HG03457 (cell line): ENCODE measurements around the gene ITGA3.

Experiments
- ATAC-seq: cut with Tn5 transposase; IDR thresholded peaks from one replicate; pipeline ENCODE4 v1.9.1; 2021; ENCODE audit warnings: moderate number of reproducible peaks; ENCODE audit not compliant: unreplicated experiment

The ITGA3 gene

DNA sequence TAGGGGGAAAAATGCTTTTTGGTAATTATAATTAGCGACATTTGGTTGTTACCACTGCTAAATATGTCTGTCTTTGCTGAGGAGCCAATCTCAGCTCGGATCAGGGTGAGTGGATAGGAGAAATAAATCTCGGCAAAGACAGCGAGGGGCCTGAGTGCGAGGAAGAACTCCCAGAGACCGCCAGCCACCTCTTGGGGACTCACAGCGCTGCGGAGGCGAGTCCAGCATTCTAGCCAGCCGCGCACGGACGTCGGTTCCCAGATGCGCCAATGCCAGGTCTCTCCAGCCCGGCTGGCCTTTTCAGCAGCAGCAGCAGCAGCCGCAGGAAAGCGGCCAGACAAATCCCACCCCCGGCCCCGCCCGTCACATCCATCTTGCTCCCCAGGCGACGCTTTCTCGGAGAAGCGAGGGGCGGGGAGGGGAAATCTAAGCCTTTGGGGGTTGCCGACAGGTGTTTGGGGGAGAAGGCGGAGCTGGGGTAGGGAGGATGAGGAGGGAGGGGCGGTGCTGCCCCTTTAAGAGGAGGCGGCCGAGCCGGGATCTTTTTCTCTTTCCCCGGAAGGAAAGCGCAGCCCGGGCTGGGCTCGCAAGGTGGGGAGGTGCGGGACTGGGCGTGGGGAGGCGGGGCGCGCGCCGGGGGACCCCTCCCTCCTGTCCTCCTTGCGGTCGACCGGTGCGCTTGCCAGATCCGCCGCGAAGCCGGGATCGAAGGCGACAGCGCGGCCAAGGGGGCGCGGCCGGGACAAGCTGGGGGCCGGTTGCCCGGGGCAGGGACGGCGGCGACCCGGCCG is at the start of gene ITGA3:
Gene ITGA3, plus strand, starts transcription at position 685 of the 791 bp plus-strand sequence. CDS start 330 bp downstream, outside the sequence.
- ATAC-seq: no peak

DNA sequence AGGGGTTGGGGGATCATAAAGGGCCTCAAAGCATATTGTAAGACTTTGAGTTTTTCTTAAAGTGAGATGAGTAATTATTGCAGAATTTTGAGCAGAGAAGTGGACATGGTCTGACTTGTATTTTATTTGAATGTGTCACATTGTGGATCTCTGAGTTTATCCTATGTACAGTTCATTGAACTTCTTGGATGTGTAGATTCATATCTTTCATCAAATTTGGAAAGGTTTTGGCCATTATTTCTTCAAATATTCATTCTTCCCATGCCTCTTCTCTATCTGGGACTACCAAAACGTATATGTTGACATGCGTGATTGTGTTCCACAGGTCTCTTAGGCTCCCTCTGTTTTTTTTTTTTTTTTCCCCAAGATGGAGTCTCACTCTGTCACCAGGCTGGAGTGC is 46.6 kb upstream of the ITGA3 start:
- ATAC-seq: no peak

DNA sequence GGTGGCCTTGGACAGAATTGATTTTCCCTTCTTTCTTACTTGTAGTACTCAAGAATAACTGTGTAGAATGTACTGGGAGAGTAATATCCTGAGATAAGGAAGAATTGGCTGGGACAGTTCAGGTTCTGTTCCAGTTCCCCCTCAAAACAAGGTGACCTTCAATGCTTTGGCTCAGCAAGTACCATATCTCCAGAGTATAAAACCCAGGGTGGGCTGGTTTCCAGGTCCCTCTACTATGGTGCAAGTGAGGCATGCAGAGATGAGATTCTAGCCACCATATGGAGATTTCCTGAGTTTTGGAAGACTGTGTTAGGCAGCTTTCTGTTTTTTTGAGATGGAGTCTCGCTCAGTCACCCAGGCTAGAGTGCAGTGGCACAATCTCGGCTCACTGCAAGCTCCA is 42.8 kb upstream of the ITGA3 start:
- ATAC-seq: no peak

DNA sequence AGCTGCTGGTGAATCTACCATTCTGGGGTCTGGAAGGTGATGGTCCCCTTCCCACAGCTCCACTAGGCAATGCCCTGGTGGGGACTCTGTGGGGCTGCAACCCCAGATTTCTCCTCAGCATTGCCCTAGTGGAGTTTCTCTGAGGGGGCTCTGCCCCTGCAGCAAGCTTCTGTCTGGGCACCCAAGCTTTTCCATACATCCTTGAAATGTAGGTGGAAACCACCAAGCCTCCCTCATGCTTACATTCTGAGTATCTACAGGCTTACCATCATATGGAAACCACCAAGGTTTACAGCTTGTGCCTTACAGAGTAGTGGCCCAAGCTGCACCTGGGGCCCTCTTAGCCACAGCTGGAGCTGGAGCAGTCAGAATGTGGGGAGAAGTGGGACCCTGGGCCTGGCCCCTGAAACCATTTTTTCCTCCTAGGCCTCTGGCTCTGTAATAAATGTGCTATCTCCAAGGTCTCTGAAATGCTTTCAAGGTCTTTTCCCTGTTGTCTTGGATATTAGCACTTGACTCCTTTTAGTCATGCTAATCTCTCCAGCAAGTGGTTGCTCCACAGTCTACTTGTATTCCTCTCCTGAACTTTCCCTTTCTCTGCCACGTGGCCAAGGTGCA is 41.3 kb upstream of the ITGA3 start:
- ATAC-seq: no peak

DNA sequence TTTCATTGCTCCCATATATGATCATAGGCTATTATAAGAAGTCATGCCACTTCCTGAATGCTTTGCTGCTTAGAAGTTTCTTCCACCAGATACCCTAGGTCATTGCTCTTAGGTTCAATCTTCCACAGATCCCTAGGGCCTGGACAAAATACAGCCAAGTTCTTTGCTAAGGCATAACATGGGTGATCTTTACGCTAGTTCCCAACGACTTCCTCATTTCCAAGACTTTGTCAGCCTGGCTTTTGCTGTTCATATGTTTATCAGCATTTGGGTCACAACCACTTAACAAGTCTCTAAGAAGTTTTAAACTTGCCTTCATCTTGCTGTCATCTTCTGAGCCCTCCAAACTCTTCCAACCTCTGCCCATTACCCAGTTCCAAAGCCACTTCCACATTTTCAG is 40.8 kb upstream of the ITGA3 start:
- ATAC-seq: no peak

DNA sequence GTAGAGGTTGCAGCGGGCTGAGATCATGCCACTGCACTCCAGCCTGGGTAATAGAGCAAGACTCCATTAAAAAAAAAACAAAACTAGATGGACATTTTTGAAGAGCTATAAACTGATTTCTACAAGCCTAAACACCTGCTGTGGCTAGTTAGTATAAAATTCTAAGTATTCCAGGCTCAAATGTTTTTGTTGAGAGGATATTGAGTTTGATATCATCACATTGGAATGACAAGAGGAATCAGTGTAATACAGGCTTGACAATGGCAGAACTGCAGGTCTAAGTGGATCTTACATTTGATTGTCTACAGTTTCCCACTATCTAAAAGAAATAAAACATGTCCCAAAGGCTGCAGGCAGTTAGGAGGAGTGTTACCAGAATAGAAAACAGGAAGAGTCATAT is 37.0 kb upstream of the ITGA3 start:
- no peak for ATAC-seq

DNA sequence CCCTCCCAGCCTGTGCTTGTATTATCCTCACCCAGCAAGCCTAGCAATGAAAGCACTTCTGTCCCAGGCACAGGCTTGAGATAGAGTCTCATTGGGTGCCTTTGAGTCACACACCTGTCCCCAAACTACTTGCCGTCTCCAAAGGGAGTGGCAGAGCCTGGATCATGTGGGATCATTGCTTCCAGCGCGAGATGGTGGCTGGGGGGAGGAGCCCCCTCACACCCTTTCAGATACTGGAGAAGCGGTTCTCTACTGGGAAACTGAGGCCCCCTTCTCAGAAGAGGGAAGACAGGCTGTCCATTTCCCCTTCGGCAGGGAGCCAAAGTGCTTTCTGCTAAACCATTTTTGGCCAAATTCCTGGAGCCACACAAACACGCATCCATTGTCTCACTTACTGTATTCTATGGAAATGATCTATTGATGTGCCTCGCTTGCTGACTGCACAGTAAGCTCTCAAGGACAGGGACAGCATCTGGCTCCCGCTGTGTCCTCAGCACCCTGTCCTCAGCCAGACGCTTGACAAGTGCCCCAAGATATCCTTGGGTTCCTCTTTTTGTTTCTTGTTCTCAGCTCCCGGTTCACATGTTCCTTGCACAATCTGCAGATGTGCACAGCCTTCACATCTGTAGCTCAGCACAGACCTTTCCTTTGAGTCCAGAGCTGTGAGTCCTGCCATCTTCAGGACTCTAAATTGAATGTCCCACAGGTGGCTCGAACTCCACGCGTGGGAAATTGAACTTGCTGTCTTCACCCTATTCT is 34.9 kb upstream of the ITGA3 start:
- ATAC-seq: no peak

DNA sequence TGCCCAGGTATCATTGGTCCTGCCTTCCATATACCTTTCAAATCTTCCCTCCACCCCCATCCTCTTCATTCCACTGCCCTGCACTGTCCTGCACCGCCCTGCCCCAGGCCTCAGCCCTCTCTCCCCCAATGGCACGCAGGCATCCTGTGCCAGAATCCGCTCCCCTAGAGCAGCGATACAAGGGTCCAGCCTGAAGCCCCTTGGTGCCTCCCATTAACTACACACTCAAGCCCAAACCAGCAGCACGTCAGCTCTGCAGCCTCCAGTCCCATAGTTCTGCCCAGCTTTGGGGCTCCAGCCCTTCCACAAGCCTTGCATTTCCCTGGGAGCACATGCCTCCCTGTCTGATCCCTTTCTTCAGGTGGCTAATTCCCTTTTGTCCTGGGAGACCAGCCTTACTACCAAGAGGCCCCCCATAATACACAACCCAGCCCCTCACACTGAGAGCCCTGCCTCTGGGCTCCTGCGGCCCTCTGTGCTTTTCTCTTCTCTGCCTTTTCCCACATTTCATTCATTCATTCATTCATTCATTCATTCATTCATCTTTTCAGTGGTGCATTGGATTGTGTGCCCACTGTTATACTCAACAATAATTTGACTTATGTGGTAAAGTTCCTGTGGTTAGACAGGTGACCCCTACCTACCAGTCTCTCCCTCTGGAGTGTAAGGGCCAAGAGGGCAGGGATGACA is 34.1 kb upstream of the ITGA3 start:
- ATAC-seq: no peak

DNA sequence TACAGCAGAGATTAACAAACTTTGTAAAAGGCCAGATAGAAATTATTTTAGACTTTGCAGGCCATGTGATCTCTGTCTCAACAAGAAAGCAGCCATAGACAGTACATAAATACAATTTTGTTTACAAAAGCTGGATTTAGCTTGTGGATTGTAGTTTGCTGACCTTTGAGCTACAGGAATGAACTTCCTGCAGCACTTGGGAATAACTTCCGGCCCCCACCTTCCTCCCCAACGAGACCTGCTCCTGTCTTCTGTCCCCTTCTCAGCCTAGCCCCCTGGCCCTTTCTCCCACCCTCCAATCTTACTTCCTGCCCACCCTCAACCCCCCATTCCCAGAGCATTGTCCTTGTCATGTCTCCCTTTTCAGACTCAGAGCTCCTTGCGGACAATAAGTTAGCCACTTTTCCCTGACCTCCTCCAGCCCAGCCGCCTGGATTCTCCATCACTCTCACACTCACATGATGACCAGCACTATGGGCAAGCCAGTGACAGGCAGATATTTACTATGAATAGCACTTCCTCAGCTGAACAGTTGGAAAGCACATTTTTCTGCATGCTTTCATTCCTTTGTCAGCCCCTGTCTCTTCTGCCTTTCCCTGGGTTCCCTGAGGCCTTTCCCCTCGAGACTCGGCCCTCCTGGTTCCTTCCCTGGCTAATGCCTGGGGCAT is 33.3 kb upstream of the ITGA3 start:
- ATAC-seq: no peak

DNA sequence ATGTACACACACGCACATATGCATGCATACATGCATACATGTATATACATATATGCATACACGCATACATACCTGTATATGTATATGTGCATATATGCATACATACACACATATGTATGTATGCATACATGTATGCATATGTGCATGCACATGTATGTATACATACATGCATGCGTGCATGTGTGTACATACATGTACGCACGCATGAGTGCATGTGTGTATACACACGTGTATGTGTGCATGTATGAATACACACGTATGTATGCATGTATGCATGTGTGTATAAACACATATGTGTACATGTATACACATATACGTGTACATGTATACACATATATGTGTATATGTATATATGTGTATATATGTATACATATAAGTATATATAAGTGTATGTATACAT is 32.4 kb upstream of the ITGA3 start:
- ATAC-seq: no peak

DNA sequence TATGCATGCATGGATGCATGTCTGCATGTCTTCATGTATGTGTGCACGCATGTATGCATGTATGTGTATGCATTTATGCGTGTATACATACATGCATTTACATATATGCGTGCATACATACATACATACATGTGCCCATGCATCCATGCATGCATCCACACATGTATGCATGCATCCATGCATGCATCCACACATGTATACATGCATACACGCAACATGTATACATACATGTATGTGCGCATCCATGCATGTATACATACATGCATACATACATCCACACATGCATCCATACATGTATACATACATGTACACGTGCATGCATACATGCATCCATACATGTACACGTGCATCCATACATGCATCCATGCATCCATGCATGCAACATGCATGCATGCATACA is 31.1 kb upstream of the ITGA3 start:
- ATAC-seq: no peak

DNA sequence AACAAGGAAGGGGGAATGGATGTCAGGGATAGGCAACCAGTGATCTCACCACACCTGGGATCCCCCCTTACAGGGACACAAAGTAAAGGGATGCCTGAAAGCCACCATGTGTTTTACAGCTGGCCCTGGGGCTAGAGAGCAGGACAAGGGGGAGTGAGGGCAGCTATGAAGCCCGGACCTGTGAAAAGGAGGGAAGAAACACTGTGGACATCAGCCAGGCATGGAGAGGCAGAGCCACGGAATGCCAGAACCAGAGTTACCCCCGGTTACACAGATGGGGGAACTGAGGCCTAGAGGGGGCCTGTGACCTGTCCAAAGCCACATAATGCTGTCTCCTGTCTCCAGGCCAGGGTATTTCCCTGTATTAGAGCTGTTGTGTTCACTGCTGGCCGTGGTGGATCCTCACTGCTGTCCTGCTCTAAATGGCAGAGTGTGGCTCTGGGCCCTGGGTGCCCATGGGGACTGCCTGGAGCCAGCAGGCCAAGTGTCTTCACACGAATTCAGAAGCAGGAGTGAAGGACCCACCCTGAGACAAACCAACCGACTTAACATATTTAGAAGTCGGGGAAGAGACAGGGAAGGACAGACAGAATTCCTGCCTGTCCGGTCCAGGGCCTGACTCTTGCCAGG is 29.7 kb upstream of the ITGA3 start:
- no peak for ATAC-seq

DNA sequence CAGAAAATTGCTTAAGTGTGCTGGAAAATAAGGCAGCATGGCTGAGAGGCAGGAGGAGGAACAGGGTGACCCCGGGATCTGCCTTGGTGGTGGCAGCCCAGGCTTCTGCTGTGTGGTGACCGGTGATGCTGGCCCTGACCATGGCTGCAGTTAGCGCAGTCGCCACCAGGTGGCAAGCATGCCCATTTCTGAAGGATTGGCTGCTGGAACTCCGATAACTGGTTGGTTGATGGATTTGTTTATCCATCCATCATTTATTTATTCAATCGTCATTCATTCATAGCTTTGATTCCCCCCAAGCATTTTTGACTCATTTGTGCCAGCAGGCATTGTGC is 29.1 kb upstream of the ITGA3 start:
- no peak for ATAC-seq

DNA sequence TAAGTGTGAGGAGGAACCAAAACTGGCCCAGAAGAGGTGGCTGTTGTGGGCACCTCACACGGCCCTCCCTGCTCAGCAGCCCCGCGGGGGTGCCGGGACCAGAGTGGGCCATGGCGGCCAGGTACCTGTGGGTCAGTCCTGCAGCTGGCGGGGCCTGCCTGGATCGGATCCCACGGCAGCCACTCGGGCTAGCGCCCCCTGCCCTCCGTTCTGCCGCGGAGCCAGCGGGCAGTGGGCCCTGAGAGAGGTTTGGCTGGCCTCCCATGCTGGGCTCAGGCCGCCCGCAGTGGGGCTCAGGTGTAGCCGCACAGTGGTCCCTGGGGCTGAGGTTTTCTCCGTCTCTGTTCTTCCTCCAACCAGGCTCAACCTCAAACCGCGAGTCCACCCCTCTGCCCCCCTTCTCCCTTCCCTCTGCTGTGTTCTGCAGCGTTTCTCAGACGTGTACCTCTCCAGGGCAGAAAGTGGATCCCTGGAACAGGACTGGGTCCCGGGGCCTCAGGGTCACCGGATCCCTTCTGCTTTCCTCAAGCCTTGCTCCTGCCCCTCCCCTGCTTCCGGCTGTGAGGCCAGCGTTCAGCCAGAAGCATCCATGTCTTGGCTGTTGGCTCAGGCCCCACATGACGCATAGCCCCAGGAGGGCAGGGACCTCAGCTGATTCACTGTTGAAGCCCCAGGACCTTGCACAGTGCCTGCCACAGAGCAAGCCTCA is 28.6 kb upstream of the ITGA3 start:
- ATAC-seq: no peak

DNA sequence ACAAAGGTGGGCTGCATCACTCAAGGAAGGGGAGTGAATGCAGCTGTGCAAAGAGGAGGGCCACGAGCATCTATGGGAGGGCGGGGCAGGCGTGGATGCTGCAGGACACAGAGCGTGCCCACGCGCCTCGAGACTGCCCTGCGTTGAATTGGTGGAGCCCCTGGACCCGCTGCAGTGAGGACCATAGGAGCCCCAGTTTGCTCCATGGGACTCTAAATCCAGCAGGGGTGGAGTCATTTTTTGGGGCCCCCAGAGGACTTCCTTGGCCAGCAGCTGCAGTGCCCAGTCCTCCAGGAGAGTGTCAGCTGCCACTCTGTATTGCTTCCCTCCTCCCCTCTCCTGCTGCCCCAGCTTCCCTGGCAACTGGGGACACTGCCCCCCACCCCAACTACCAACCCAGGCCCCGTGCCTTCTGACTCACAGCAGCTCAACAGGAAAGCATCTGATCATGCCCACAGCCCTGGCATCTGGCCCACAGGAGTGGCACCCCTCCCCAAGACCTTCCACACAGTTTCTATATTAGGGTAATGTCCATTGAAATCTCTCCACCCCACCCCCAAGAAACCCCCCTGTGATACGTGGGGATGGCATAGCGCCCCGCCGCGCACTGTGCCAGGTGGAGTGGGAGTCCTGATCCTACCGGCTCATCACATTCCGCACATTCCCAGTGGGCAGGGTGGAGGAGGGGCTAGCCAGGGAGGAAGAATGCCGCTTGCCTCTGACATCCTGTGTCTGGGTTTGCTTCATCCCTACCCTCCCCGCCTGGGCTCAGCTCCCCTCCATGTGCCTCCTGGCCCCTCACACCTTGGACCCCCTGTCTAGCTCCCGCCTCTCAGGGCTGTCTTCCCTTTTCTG is 27.8 kb upstream of the ITGA3 start:
- ATAC-seq: no peak

DNA sequence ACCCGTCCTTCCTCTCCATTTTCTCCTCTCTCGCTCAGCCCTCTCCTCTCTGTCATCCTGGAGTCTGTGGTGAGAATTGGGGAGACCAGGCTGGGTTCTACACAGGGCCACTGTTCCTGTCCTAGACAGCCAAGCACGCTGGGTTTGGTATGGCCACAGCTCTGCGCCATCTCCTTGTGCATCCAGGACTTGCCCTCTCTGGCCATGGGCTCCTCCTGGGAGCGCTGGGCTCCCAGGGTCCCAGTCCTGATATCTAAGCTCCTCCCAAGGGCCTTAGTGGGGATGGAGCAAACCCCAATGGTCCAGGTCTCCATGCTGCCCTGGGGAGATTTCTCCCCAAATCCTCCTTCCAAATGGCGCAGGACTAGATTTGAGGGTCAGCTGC is 27.2 kb upstream of the ITGA3 start:
- no peak for ATAC-seq

DNA sequence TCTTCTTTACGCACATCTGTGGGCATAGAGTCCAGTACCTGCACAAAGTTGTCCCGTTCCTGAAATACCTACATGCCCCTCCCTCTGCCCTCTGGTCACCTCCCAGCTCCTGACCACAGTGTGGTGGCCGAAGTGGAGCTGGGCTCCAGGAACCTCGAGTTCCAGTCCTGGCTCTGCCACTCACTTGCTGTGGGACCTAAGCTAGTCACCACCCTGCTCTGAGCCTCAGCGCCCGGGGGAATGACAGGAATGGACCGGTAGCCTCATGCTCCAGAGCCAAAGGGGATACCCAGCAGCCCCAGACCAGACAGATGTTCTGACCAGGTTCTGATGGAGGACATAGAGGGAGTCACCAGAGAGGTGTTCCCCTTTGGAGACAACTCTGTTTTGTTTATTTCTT is 26.7 kb upstream of the ITGA3 start:
- ATAC-seq: no peak

DNA sequence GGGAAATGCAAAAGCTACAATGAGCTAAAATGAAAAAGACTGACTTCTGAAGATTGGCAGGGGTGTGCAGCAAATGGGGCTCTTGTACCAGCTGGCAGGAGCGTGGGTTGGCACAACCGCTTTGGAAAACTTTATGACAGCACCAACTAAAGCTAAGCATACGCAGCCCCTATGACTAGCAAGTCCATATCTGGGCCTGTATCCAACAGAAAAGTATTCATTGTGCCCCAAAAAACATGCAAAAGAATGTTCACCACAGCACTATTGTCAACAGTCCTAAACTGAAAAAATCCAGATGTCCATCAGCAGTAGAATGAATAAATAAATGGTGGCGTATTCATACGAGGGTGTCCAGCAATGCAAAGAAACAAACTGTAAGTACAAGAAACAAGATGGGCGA is 22.6 kb upstream of the ITGA3 start:
- ATAC-seq: no peak
